Measurements from ENCODE around the gene DOCK8. TPM values are rescaled to one million over a fixed set of nuclear protein-coding genes. Genes with fewer than 3 reads are reported as not detected.

DOCK8 gene
- total and polyA plus RNA-seq, 2 experiments from 2014 or later: 0.94 to 1.2 TPM

DNA sequence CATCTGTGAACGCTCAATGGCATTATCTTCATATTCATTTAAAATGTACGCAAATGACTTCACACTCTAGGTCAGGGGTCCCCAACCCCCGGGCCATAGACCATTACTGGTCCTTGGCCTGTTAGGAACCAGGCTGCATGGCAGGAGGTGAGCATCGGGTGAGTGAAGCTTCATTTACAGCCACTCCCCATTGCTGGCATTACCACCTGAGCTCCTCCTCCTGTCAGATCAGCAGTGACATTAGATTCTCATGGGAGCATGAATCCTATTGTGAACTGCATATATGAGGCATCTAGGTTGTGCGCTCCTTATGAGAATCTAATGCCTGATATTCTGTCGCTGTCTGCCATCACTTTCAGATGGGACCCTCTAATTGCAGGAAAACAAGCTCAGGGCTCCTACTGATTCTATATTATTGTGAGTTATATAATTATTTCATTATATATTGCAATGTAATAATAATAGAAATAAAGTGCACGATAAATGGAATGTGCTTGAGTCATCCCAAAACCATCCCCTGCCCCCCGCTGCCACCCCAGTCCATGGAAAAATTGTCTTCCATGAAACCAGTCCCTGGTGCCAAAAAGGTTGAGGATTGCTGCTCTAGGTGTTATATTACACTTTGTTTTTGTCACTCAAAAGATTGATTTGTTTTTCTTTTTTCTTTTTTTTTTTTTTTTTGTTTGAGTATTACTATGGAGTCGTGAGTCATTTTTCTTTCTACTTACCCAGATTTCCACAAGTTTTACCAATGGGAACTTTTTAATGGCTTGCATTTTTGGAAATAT, 127.2 kb downstream of the DOCK8 start (continued):
- TF ChIP-seq, protein P1, sequence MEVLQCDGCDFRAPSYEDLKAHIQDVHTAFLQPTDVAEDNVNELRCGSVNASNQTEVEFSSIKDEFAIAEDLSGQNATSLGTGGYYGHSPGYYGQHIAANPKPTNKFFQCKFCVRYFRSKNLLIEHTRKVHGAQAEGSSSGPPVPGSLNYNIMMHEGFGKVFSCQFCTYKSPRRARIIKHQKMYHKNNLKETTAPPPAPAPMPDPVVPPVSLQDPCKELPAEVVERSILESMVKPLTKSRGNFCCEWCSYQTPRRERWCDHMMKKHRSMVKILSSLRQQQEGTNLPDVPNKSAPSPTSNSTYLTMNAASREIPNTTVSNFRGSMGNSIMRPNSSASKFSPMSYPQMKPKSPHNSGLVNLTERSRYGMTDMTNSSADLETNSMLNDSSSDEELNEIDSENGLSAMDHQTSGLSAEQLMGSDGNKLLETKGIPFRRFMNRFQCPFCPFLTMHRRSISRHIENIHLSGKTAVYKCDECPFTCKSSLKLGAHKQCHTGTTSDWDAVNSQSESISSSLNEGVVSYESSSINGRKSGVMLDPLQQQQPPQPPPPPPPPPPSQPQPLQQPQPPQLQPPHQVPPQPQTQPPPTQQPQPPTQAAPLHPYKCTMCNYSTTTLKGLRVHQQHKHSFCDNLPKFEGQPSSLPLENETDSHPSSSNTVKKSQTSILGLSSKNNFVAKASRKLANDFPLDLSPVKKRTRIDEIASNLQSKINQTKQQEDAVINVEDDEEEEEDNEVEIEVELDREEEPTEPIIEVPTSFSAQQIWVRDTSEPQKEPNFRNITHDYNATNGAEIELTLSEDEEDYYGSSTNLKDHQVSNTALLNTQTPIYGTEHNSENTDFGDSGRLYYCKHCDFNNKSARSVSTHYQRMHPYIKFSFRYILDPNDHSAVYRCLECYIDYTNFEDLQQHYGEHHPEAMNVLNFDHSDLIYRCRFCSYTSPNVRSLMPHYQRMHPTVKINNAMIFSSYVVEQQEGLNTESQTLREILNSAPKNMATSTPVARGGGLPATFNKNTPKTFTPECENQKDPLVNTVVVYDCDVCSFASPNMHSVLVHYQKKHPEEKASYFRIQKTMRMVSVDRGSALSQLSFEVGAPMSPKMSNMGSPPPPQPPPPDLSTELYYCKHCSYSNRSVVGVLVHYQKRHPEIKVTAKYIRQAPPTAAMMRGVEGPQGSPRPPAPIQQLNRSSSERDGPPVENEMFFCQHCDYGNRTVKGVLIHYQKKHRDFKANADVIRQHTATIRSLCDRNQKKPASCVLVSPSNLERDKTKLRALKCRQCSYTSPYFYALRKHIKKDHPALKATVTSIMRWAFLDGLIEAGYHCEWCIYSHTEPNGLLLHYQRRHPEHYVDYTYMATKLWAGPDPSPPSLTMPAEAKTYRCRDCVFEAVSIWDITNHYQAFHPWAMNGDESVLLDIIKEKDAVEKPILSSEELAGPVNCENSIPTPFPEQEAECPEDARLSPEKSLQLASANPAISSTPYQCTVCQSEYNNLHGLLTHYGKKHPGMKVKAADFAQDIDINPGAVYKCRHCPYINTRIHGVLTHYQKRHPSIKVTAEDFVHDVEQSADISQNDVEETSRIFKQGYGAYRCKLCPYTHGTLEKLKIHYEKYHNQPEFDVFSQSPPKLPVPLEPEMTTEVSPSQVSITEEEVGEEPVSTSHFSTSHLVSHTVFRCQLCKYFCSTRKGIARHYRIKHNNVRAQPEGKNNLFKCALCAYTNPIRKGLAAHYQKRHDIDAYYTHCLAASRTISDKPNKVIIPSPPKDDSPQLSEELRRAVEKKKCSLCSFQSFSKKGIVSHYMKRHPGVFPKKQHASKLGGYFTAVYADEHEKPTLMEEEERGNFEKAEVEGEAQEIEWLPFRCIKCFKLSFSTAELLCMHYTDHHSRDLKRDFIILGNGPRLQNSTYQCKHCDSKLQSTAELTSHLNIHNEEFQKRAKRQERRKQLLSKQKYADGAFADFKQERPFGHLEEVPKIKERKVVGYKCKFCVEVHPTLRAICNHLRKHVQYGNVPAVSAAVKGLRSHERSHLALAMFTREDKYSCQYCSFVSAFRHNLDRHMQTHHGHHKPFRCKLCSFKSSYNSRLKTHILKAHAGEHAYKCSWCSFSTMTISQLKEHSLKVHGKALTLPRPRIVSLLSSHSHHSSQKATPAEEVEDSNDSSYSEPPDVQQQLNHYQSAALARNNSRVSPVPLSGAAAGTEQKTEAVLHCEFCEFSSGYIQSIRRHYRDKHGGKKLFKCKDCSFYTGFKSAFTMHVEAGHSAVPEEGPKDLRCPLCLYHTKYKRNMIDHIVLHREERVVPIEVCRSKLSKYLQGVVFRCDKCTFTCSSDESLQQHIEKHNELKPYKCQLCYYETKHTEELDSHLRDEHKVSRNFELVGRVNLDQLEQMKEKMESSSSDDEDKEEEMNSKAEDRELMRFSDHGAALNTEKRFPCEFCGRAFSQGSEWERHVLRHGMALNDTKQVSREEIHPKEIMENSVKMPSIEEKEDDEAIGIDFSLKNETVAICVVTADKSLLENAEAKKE (CRISPR knock-in tag; IDR thresholded peaks at IDR 0.05): no peak
- TF ChIP-seq ZNF331 (CRISPR knock-in tag; IDR thresholded peaks at IDR 0.05; ENCODE audit: low read depth): no peak

DNA sequence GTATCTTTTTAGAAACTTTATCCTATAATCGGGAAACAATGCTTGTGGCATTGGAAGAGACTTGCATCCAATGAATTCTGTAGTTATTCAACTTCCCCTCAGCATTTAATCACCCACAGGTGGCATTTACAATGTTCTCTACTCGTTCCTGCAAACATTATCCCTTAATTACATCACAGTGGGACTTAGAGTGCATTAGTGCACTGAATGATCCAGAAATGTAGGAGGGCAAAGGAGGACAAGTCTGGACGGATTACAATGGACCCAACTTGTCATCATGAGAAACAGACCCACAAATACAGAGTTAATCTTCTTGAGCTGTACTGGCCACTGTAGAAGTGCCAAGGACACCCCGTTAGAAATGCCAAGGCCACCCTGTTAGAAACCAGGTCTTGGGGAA, 129.1 kb downstream of the DOCK8 start:
- Histone ChIP-seq H2AFZ (no peak overlapping the region), H4K20me1 (replicated peaks; ENCODE audit: insufficient read depth) (no peaks in the 10 kb centered on the region), H3K9me2 (ENCODE audit: insufficient read depth) (no peaks in the 10 kb centered on the region), H3K27me3 (ENCODE audit: insufficient read depth) (no peaks in the 10 kb centered on the region), H3K4me3 (no peak overlapping the region), H3K36me3 (ENCODE audit: insufficient read depth) (no peaks in the 10 kb centered on the region), H3F3A (replicated peaks; ENCODE audit: low read depth) (no peaks in the 10 kb centered on the region), H3K79me2 (replicated peaks; ENCODE audit: insufficient read depth) (no peaks in the 10 kb centered on the region), H3K27ac (ENCODE audit: low read depth) (no peak overlapping the region), H3K4me1 (ENCODE audit: insufficient read depth) (no peaks in the 10 kb centered on the region), H3K4me2 (no peak overlapping the region)
- no peak overlapping the region for H3K27ac Mint-ChIP-seq
- DNase-seq (ENCODE audit: low spot score): no peak
- peaks cover 6% of the 10 kb centered on the region; the same call in 1 of the 3 replicates for H3K4me1 Mint-ChIP-seq
- no peaks in the 10 kb centered on the region for H3K9me3 Mint-ChIP-seq
- ATAC-seq: no peak
- H3K27me3 Mint-ChIP-seq (ENCODE audit: insufficient read depth, low read depth, poor library complexity): peaks cover 3% of the 10 kb centered on the region
- no peaks in the 10 kb centered on the region for H3K36me3 Mint-ChIP-seq (ENCODE audit: low read depth)
- no peak overlapping the region for H3K4me3 Mint-ChIP-seq
- TF ChIP-seq EZH2phosphoT487 (IDR thresholded peaks at IDR 0.05; ENCODE audit: unreplicated experiment) (no peak), ZNF114 (CRISPR knock-in tag; IDR thresholded peaks at IDR 0.05) (no peak), JUNB (IDR thresholded peaks at IDR 0.05; ENCODE audit: unreplicated experiment) (no peak), STAT1 (IDR thresholded peaks at IDR 0.05; ENCODE audit: unreplicated experiment) (no peak)
- TF ChIP-seq, protein P2, sequence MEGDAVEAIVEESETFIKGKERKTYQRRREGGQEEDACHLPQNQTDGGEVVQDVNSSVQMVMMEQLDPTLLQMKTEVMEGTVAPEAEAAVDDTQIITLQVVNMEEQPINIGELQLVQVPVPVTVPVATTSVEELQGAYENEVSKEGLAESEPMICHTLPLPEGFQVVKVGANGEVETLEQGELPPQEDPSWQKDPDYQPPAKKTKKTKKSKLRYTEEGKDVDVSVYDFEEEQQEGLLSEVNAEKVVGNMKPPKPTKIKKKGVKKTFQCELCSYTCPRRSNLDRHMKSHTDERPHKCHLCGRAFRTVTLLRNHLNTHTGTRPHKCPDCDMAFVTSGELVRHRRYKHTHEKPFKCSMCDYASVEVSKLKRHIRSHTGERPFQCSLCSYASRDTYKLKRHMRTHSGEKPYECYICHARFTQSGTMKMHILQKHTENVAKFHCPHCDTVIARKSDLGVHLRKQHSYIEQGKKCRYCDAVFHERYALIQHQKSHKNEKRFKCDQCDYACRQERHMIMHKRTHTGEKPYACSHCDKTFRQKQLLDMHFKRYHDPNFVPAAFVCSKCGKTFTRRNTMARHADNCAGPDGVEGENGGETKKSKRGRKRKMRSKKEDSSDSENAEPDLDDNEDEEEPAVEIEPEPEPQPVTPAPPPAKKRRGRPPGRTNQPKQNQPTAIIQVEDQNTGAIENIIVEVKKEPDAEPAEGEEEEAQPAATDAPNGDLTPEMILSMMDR (conservative IDR thresholded peaks at IDR 0.05; ENCODE audit: low read depth in 2 of 2): no peak
- TF ChIP-seq, protein P1 (CRISPR knock-in tag; IDR thresholded peaks at IDR 0.05): no peak

Data from GM23338 (cell line).